Progenitor cell of endocrine pancreas (in vitro differentiated cells): Measurements from ENCODE around the gene POGK. TPM values are rescaled to one million over a fixed set of nuclear protein-coding genes. Genes with fewer than 3 reads are reported as not detected.

Experiments
- DNase-seq: peaks from one replicate; pipeline ENCODE4 v3.0.0; 2021; ENCODE audit warnings: low spot score; ENCODE audit not compliant: unreplicated experiment
- H3K27ac Mint-ChIP-seq: 2 replicates; pipeline ENCODE4 v1.8.0; 2021; ENCODE audit warnings: mild to moderate bottlenecking, moderate library complexity, mixed read lengths
- H3K27me3 Mint-ChIP-seq: 2 replicates; pipeline ENCODE4 v1.8.0; 2021; ENCODE audit warnings: mixed read lengths
- H3K36me3 Mint-ChIP-seq: 2 replicates; pipeline ENCODE4 v1.8.0; 2022; ENCODE audit warnings: mixed read lengths; ENCODE audit not compliant: insufficient read depth
- H3K4me1 Mint-ChIP-seq: 2 replicates; pipeline ENCODE4 v1.8.0; 2021; ENCODE audit warnings: low read depth, mixed read lengths
- H3K4me3 Mint-ChIP-seq: 2 replicates; pipeline ENCODE4 v1.8.0; 2021; ENCODE audit warnings: low read depth, mild to moderate bottlenecking, moderate library complexity, mixed read lengths
- H3K9me3 Mint-ChIP-seq: 2 replicates; pipeline ENCODE4 v1.8.0; 2021; ENCODE audit warnings: low read depth, mixed read lengths
- CTCF ChIP-seq: fragments of 200-600 bp; sonication (generic); IDR thresholded peaks from one replicate; pipeline ENCODE4 v1.5.0; 2021; ENCODE audit warnings: antibody characterized with exemption, mild to moderate bottlenecking; ENCODE audit not compliant: unreplicated experiment
- total RNA-seq: library from RNA; stranded (reverse); gene quantifications from 2 replicates; pipeline ENCODE4 v1.2.1, GENCODE V29; 2021

The POGK gene
- total RNA-seq, 1 donor from 2014 or later: 49.9 TPM

- no peak for DNase-seq
- H3K27me3 Mint-ChIP-seq: no peaks in the 10 kb centered on the region
- H3K36me3 Mint-ChIP-seq: peaks cover 54% of the 10 kb centered on the region
- no peak overlapping the region for H3K27ac Mint-ChIP-seq
- H3K4me3 Mint-ChIP-seq: no peak overlapping the region
- no peak for TF ChIP-seq CTCF
- H3K4me1 Mint-ChIP-seq: peaks cover 15% of the 10 kb centered on the region
- no peaks in the 10 kb centered on the region for H3K9me3 Mint-ChIP-seq
Measured at GRCh38 chr1:166848193-166848592, 8.9 kb downstream of the POGK start.

- DNase-seq: no peak
- Mint-ChIP-seq H3K4me3 (no peak overlapping the region), H3K4me1 (peaks cover 8% of the 10 kb centered on the region), H3K36me3 (peaks cover 55% of the 10 kb centered on the region), H3K27me3 (no peaks in the 10 kb centered on the region), H3K9me3 (no peaks in the 10 kb centered on the region), H3K27ac (no peak overlapping the region)
- no peak for TF ChIP-seq CTCF
Measured at GRCh38 chr1:166849135-166849534, 9.9 kb downstream of the POGK start.

- Mint-ChIP-seq H3K27ac (no peak overlapping the region), H3K36me3 (peaks cover 33% of the 10 kb centered on the region), H3K4me1 (peaks cover 2% of the 10 kb centered on the region), H3K4me3 (no peak overlapping the region), H3K27me3 (no peaks in the 10 kb centered on the region), H3K9me3 (no peaks in the 10 kb centered on the region)
- no peak for DNase-seq
- no peak for TF ChIP-seq CTCF
Measured at GRCh38 chr1:166852918-166853317, 13.6 kb downstream of the POGK start.

- H3K27ac Mint-ChIP-seq: no peak overlapping the region
Measured at GRCh38 chr1:166855558-166855957, 16.3 kb downstream of the POGK start.

GRCh38 chr1:166857995-166858394, 18.7 kb downstream of the POGK start:
- Mint-ChIP-seq H3K4me3 (no peak overlapping the region), H3K27ac (no peak overlapping the region), H3K4me1 (peaks cover 2% of the 10 kb centered on the region), H3K27me3 (no peaks in the 10 kb centered on the region), H3K36me3 (peaks cover 22% of the 10 kb centered on the region), H3K9me3 (no peaks in the 10 kb centered on the region)
- TF ChIP-seq CTCF: no peak
- DNase-seq: no peak

More at GRCh38 chr1:166855558-166855957, 16.3 kb downstream of the POGK start:
- no peaks in the 10 kb centered on the region for H3K27me3 Mint-ChIP-seq
- peaks cover 2% of the 10 kb centered on the region for H3K4me1 Mint-ChIP-seq
- no peak for TF ChIP-seq CTCF
- no peaks in the 10 kb centered on the region for H3K9me3 Mint-ChIP-seq
- DNase-seq: no peak
- peaks cover 23% of the 10 kb centered on the region for H3K36me3 Mint-ChIP-seq
- H3K4me3 Mint-ChIP-seq: no peak overlapping the region
